K562 (cell line): ENCODE data around the gene CYTH4.

ENCODE experiments used
- CHD2 ChIP-seq: IDR thresholded peaks from 2 replicates; pipeline ENCODE4 v1.6.1; 2011; ENCODE audit warnings: low read depth, low read length
- NCOA1 ChIP-seq: fragments of 450-650 bp; IDR thresholded peaks from 2 replicates; pipeline ENCODE4 v1.6.1; 2016; ENCODE audit warnings: low read depth
- NR2C2 ChIP-seq, 2 experiments: fragments of 200-800 bp in 1 of 2; sonication (Bioruptor generic) in 1 of 2; sonication (generic) in 1 of 2; formaldehyde crosslinking in 1 of 2; IDR thresholded peaks; 2 replicates each; pipeline versions ENCODE4 v1.6.1 to v1.8.0; 2016 to 2022; ENCODE audit warnings: mild to moderate bottlenecking in 1 of 2, missing compliant biosample characterization in 1 of 2, missing genetic modification characterization in 1 of 2, missing genetic modification reagents in 1 of 2
- RAD21 ChIP-seq, 2 experiments: fragments of 250-450 bp in 1 of 2; fragments of 450-650 bp in 1 of 2; sonication (Bioruptor Pico) in 1 of 2; formaldehyde crosslinking in 1 of 2; IDR thresholded peaks in 1 of 2; conservative IDR thresholded peaks in 1 of 2; 2 replicates each; pipeline versions ENCODE4 v1.4.0 to v1.8.0; 2020 to 2022; ENCODE audit warnings: mild to moderate bottlenecking in 2 of 2, moderate library complexity in 1 of 2
- RUNX1 ChIP-seq: sonication (generic); IDR thresholded peaks from 2 replicates; pipeline ENCODE4 v1.6.1; 2016; ENCODE audit warnings: antibody characterized with exemption, low read depth
- SRSF3 ChIP-seq: fragments of 200-400 bp; formaldehyde crosslinking; IDR thresholded peaks from 2 replicates; pipeline ENCODE4 v1.6.1; 2016; ENCODE audit warnings: mild to moderate bottlenecking, low read length, moderate library complexity; ENCODE audit not compliant: insufficient read depth
- ZNF121 ChIP-seq: sonication (generic); formaldehyde crosslinking; conservative IDR thresholded peaks from 2 replicates; pipeline ENCODE4 v1.8.0; 2022; ENCODE audit warnings: missing genetic modification reagents
- ZNF263 ChIP-seq: sonication (generic); formaldehyde crosslinking; IDR thresholded peaks from 2 replicates; pipeline ENCODE4 v1.8.0; 2022; ENCODE audit warnings: mild to moderate bottlenecking, missing genetic modification reagents, borderline replicate concordance
- ZNF324 ChIP-seq: fragments of 250-450 bp; sonication (Bioruptor Pico); IDR thresholded peaks from 2 replicates; pipeline ENCODE4 v1.4.0; 2020; ENCODE audit warnings: mild to moderate bottlenecking
- ZNF830 ChIP-seq: fragments of 250-450 bp; sonication (Bioruptor Pico); IDR thresholded peaks from 2 replicates; pipeline ENCODE4 v1.5.0; 2021; ENCODE audit warnings: mild to moderate bottlenecking
- TF ChIP-seq, protein P1 (sequence below), 3 experiments: IDR thresholded peaks in 2 of 3; conservative IDR thresholded peaks in 1 of 3; 2 replicates each; pipeline ENCODE4 v1.5.1; 2011 to 2012; ENCODE audit warnings: low read length in 3 of 3, mild to moderate bottlenecking in 3 of 3, control low read depth in 2 of 3, improper control_type of control experiment in 1 of 3, inconsistent platforms in 1 of 3, low read depth in 1 of 3, mixed read lengths in 1 of 3, moderate library complexity in 1 of 3; ENCODE audit not compliant: insufficient read depth in 2 of 3

DNA sequence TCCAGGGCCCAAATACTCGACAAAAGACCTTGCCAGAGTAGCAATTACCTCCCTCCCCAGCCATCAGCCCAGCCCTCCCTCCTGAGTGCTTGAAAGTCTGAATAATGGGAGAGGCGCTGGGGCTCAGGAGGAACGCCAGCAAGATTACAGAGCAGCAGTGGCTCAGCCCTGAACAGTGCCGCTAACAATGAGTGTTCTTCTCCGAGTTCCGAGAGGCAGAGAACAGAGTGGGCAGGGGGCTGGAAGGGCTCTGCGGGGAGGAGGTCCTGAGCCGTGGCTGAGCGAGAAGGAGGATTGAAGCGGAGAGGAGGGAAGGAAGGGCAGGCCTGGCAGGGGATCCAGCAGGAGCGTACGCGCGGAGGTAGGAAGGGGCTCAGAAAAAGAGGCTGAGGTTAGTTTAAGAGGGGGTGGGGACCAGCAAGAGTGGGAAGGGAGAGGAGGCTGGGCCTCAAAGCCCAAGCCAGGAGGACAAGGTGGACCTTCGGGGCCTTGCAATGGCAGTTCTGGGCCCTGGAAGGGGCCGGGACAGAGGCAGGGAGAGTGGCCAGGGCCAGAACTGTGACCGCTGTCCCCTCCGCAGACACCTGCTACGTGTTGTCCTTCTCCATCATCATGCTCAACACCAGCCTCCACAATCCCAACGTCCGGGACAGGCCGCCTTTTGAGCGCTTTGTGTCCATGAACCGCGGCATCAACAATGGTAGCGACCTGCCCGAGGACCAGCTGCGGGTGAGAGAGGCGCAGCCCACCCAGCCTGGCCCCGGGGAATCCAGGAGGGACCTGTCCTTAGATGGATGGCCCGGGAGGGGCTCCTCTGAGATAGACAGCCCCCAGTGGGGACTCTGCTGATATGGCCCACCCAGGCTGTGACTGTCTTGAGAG is 20.6 kb downstream of the CYTH4 start:
- no peak for TF ChIP-seq RAD21 (CRISPR knock-in tag; conservative IDR thresholded peaks at IDR 0.05 in 1 of 2, IDR thresholded peaks at IDR 0.05 in 1 of 2)
- no peak for TF ChIP-seq ZNF324 (CRISPR knock-in tag)
- no peak for TF ChIP-seq ZNF830 (CRISPR knock-in tag)
- no peak for TF ChIP-seq ZNF121
- no peak for TF ChIP-seq SRSF3
- TF ChIP-seq NR2C2 (CRISPR knock-in tag; IDR thresholded peaks at IDR 0.05): no peak
- TF ChIP-seq NR2C2 (tag; IDR thresholded peaks at IDR 0.05): no peak
- TF ChIP-seq ZNF263 (CRISPR knock-in tag): no peak
- no peak for TF ChIP-seq NCOA1
- no peak for TF ChIP-seq RUNX1
- TF ChIP-seq CHD2: no peak
- TF ChIP-seq, protein P1, sequence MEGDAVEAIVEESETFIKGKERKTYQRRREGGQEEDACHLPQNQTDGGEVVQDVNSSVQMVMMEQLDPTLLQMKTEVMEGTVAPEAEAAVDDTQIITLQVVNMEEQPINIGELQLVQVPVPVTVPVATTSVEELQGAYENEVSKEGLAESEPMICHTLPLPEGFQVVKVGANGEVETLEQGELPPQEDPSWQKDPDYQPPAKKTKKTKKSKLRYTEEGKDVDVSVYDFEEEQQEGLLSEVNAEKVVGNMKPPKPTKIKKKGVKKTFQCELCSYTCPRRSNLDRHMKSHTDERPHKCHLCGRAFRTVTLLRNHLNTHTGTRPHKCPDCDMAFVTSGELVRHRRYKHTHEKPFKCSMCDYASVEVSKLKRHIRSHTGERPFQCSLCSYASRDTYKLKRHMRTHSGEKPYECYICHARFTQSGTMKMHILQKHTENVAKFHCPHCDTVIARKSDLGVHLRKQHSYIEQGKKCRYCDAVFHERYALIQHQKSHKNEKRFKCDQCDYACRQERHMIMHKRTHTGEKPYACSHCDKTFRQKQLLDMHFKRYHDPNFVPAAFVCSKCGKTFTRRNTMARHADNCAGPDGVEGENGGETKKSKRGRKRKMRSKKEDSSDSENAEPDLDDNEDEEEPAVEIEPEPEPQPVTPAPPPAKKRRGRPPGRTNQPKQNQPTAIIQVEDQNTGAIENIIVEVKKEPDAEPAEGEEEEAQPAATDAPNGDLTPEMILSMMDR (IDR thresholded peaks at IDR 0.05 in 2 of 3, conservative IDR thresholded peaks at IDR 0.05 in 1 of 3; ENCODE audit: insufficient read depth in 2 of 3, low read depth in 1 of 3, low read length in 3 of 3): no peak
